ENCODE data around the gene HFE. TPM values are rescaled to one million over a fixed set of nuclear protein-coding genes. Genes with fewer than 3 reads are reported as not detected.
A peak's percentile ranks its signal among the peaks of the same experiment; 100 is the strongest.

The HFE gene
- total and polyA plus RNA-seq, 5 donors: 4.3 to 13.2 (median 7.4) TPM

DNA sequence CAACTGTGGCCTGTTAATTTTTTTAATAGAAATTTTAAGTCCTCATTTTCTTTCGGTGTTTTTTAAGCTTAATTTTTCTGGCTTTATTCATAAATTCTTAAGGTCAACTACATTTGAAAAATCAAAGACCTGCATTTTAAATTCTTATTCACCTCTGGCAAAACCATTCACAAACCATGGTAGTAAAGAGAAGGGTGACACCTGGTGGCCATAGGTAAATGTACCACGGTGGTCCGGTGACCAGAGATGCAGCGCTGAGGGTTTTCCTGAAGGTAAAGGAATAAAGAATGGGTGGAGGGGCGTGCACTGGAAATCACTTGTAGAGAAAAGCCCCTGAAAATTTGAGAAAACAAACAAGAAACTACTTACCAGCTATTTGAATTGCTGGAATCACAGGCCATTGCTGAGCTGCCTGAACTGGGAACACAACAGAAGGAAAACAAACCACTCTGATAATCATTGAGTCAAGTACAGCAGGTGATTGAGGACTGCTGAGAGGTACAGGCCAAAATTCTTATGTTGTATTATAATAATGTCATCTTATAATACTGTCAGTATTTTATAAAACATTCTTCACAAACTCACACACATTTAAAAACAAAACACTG, 10.1 kb downstream of the HFE start:
- intact Hi-C loops (cut with DNase I): loop anchor here (2.0 kb wide), 2 partner anchors 31 to 33 kb away; no protein-coding TSS in a partner anchor
- peak; percentile 76 to 79 for ATAC-seq
- H3K9me3 ChIP-seq (ENCODE audit: control insufficient read depth, low read length): no peaks in the 10 kb centered on the region
- no peak overlapping the region for H3K27ac ChIP-seq (ENCODE audit: low read length)
- 3% methylated on average over 5 of the region's 5 CpGs for WGBS
- no peaks in the 10 kb centered on the region for H3K4me1 ChIP-seq (ENCODE audit: control insufficient read depth, insufficient read depth, low read length)
- no peaks in the 10 kb centered on the region for H3K27me3 ChIP-seq (ENCODE audit: control insufficient read depth, insufficient read depth)
- no peak overlapping the region for H3K4me3 ChIP-seq (ENCODE audit: low read length)
- DNase-seq: peak in 2 of 3 donors; percentile 33 to 73

DNA sequence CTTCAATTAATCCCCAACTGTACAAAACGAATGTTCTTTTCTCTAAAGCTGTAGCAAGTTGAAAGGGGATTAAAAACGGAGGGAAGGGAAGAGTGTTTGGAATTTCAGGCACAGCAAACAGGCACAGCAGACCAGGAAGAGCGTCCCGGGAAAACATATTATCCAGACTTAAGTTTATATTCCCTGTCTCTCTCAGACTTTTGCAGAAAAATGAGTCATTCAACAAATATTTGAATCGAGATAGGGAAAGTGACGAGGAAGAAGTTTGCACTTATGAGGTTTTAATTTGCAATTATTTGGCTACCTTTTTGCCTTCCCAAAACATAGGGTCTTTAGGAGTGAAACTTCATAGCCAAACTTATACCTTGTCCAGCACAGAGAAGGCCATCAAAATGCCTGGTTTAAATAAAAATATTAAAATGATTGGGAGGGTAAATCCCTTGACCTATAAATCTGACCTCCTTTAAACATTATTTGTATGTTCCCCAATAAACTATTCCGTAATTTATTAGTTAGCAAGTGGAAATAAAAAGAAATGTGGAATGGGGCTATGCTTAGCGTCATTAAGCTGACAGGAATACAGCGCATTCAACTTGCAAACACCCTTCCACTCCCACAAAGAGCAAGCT, 16.0 kb downstream of the HFE start:
- Histone ChIP-seq H3K4me1 (ENCODE audit: control insufficient read depth, insufficient read depth, low read length) (no peaks in the 10 kb centered on the region), H3K9me3 (ENCODE audit: control insufficient read depth, low read length) (no peaks in the 10 kb centered on the region), H3K4me3 (ENCODE audit: low read length) (peak overlapping the region; percentile 63), H3K27me3 (ENCODE audit: control insufficient read depth, insufficient read depth) (no peaks in the 10 kb centered on the region), H3K27ac (ENCODE audit: low read length) (peak overlapping the region; percentile 52)
- intact Hi-C loops (cut with DNase I): no loop called here
- 17% methylated on average over 9 of the region's 9 CpGs for WGBS
- DNase-seq (no peak), ATAC-seq (peak; percentile 98)

DNA sequence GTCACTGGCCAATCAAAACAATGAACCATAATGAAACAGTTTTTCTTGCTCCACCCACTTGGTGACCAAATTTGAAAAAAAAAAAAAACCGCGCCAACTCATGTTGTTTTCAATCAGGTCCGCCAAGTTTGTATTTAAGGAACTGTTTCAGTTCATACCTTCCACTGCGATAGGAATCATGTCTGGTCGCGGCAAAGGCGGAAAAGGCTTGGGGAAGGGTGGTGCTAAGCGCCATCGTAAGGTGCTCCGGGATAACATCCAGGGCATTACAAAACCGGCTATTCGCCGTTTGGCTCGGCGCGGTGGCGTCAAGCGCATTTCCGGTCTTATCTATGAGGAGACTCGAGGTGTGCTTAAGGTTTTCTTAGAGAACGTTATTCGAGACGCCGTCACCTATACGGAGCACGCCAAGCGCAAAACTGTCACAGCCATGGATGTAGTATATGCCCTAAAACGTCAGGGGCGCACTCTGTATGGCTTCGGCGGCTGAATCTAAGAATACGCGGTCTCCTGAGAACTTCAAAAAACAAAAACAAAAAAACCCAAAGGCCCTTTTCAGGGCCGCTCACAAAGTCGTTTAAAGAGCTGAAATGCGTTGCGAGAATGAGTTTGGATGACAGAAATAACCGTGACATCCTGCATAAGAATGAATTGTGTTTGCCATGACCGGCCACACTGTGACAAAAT, 16.7 kb downstream of the HFE start:
- Histone ChIP-seq H3K4me3 (ENCODE audit: low read length) (peak overlapping the region; percentile 63), H3K9me3 (ENCODE audit: control insufficient read depth, low read length) (no peaks in the 10 kb centered on the region), H3K27me3 (ENCODE audit: control insufficient read depth, insufficient read depth) (no peaks in the 10 kb centered on the region), H3K27ac (ENCODE audit: low read length) (peak overlapping the region; percentile 100), H3K4me1 (ENCODE audit: control insufficient read depth, insufficient read depth, low read length) (no peaks in the 10 kb centered on the region)
- under 1% methylated on average over 39 of the region's 39 CpGs for WGBS
- peak; percentile 87 to 92 (median 91) for DNase-seq
- intact Hi-C loops (cut with DNase I): loop anchor here in 1 of 4 donors (2.0 kb wide), 1 partner anchor 19 kb away; a partner anchor contains a TSS
- peak; percentile 95 to 96 for ATAC-seq

DNA sequence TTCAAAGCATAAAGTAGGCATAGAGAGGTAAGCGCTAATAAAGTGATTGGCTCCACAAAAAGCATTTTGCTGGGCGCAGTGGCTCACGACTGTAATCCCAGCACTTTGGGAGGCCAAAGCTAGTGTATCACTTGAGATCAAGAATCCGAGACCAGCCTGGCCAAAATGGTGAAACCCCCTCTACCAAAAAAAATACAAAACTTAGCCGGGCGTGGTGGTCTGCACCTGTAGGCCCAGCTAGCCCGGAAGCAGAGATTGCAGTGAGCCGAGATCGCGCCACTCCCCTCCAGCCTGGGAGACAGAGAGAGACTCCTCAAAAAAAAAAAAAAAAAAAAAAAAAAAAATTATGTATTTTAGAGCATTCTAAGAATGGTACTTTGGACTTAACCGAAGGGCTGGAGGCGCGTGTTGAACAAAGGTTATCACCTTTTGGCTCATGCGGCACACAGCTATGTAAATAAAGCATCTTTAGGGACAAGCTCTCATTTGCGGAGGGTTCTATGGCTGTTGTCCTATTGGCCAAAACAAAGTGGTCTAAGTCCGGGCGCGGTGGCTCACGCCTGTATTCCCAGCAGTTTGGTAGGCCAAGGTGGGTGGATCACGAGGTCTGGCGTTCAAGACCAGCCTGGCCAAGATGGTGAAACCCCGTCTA, 17.4 kb downstream of the HFE start:
- Histone ChIP-seq H3K4me1 (ENCODE audit: control insufficient read depth, insufficient read depth, low read length) (no peaks in the 10 kb centered on the region), H3K9me3 (ENCODE audit: control insufficient read depth, low read length) (no peaks in the 10 kb centered on the region), H3K4me3 (ENCODE audit: low read length) (peak overlapping the region; percentile 63), H3K27ac (ENCODE audit: low read length) (peak overlapping the region; percentile 100), H3K27me3 (ENCODE audit: control insufficient read depth, insufficient read depth) (no peaks in the 10 kb centered on the region)
- peak; percentile 2 to 13 for ATAC-seq
- intact Hi-C loops (cut with DNase I): loop anchor here in 1 of 4 donors (2.0 kb wide), 1 partner anchor 18 kb away; a partner anchor contains a TSS
- 41% methylated on average over 22 of the region's 22 CpGs for WGBS
- DNase-seq: peak in 1 of 3 donors; percentile 17

DNA sequence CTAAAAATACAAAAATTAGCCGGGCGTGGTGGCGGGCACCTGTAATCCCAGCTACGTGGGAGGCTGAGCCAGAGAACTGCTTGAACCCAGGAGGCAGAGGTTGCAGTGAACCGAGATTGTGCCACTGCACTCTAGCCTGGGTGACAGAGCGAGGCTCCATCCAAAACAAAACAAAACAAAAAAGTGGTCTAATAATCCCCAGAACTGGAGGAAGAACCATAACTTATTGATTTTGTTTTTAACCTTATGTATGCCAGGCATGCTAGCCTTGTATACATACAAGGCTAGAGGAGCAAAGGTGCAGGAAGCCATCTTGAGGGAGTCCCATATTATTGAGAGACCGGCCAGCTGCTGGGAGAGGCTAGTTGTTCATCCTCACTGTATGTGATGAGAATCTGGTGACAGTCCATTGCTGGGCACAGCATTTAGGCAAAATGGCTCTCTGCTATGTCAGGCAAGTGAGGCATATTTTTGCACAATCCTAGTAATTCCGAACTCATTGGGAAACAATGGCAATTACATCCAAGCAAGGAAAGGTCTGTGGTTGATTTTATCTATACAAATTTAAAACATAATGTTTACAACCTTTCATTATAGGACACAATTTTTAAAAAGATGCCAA, 18.0 kb downstream of the HFE start:
- Histone ChIP-seq H3K4me3 (ENCODE audit: low read length) (no peak overlapping the region), H3K9me3 (ENCODE audit: control insufficient read depth, low read length) (no peaks in the 10 kb centered on the region), H3K27ac (ENCODE audit: low read length) (no peak overlapping the region), H3K27me3 (ENCODE audit: control insufficient read depth, insufficient read depth) (no peaks in the 10 kb centered on the region), H3K4me1 (ENCODE audit: control insufficient read depth, insufficient read depth, low read length) (no peaks in the 10 kb centered on the region)
- 87% methylated on average over 8 of the region's 8 CpGs for WGBS
- intact Hi-C loops (cut with DNase I): loop anchor here in 1 of 4 donors (2.0 kb wide), 1 partner anchor 18 kb away; a partner anchor contains a TSS
- DNase-seq: no peak
- no peak for ATAC-seq

DNA sequence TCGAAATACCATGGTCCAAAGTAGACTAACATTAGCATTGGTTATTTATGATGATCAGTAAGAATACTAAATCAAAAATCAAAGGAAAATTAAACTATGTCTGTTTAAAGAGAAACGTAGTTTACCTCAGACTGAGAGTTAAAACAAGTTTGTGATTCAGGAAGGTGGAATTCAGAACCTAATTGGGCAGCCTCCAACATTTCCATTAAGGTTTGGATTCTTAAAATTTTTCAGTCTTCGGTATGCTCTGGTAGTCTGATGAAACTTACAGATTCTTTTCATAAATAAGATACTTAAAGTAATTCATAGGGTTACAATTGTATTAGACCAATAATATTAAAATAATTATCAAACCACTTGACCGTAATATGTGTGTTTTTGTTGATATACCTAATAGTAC, 18.6 kb downstream of the HFE start:
- intact Hi-C loops (cut with DNase I): loop anchor here in 1 of 4 donors (2.0 kb wide), 1 partner anchor 17 kb away; a partner anchor contains a TSS
- 92% methylated on average over 4 of the region's 4 CpGs for WGBS
- ATAC-seq (no peak), DNase-seq (no peak)
- Histone ChIP-seq H3K4me3 (ENCODE audit: low read length) (no peak overlapping the region), H3K27me3 (ENCODE audit: control insufficient read depth, insufficient read depth) (no peaks in the 10 kb centered on the region), H3K4me1 (ENCODE audit: control insufficient read depth, insufficient read depth, low read length) (no peaks in the 10 kb centered on the region), H3K9me3 (ENCODE audit: control insufficient read depth, low read length) (no peaks in the 10 kb centered on the region), H3K27ac (ENCODE audit: low read length) (no peak overlapping the region)

DNA sequence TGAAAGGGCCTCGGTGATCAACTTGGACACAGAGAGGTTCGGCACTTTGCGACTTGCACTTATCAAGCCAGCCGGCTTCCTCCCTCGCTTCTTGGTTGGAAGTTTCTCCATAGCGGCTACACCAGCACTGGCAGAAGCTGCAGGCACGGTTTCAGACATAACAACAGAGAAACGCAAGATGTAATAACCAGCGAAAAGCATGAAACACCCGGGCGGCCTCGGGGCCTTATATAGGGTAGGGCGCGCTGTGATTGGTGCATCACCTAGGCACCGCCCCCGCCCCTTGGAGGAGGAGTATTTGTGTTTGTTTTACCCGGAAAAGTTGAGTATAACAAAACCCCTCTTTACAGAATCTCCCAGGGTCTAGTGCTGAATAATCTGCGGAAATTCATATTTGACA, 20.7 kb downstream of the HFE start:
- intact Hi-C loops (cut with DNase I): no loop called here
- H3K27me3 ChIP-seq (ENCODE audit: control insufficient read depth, insufficient read depth): no peaks in the 10 kb centered on the region
- H3K27ac ChIP-seq (ENCODE audit: low read length): no peak overlapping the region
- DNase-seq (peak in 1 of 3 donors; percentile 40), ATAC-seq (no peak)
- 96% methylated on average over 18 of the region's 18 CpGs for WGBS
- H3K4me1 ChIP-seq (ENCODE audit: control insufficient read depth, insufficient read depth, low read length): no peaks in the 10 kb centered on the region
- H3K9me3 ChIP-seq (ENCODE audit: control insufficient read depth, low read length): no peaks in the 10 kb centered on the region
- H3K4me3 ChIP-seq (ENCODE audit: low read length): no peak overlapping the region

DNA sequence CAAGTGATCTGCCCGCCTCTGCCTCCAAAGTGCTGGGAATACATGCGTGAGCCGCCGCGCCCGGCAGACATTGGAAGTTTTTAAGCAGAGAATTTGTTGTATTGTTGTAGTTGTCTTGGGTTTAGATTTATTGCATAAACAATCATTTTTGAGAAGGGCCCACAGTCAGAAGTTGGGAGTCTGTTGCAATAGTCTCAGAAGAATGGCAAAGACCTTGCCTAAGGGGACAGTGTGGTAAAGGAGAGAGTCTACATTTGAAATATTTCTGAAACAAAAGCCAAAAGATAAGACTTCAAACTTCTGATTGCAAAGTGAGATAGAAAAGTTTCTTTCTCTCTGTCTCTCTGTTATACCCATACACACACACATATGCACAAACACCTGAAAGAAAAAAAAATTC, 22.5 kb downstream of the HFE start:
- ATAC-seq: no peak
- intact Hi-C loops (cut with DNase I): no loop called here

DNA sequence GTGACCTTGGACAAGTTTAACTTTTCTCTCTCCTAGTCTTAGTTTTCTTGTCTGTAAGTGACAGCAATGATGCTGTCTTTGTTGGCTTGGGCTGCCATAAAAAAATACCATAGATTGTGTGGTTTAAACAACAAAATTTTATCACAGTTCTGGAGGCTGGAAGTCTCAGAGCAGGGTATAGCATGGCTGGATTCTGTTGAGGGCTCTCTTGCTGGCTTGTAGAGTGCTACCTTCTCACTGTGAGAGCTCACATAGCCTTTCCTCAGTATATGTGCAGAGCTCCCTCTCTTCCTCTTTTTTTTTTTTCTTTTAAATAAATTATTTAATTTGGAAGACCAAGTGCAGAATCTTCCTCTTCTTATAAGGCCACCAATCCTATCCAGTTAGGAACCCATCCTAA, 26.3 kb downstream of the HFE start:
- Histone ChIP-seq H3K4me1 (ENCODE audit: control insufficient read depth, insufficient read depth, low read length) (no peaks in the 10 kb centered on the region), H3K27ac (ENCODE audit: low read length) (no peak overlapping the region), H3K27me3 (ENCODE audit: control insufficient read depth, insufficient read depth) (no peaks in the 10 kb centered on the region), H3K9me3 (ENCODE audit: control insufficient read depth, low read length) (no peaks in the 10 kb centered on the region), H3K4me3 (ENCODE audit: low read length) (no peak overlapping the region)
- no peak for ATAC-seq
- no peak for DNase-seq
- intact Hi-C loops (cut with DNase I): no loop called here

More for the DNA sequence above, 22.5 kb downstream of the HFE start:
- Histone ChIP-seq H3K4me3 (ENCODE audit: low read length) (no peak overlapping the region), H3K4me1 (ENCODE audit: control insufficient read depth, insufficient read depth, low read length) (no peaks in the 10 kb centered on the region), H3K9me3 (ENCODE audit: control insufficient read depth, low read length) (no peaks in the 10 kb centered on the region), H3K27me3 (ENCODE audit: control insufficient read depth, insufficient read depth) (no peaks in the 10 kb centered on the region), H3K27ac (ENCODE audit: low read length) (no peak overlapping the region)
- 97% methylated on average over 6 of the region's 6 CpGs for WGBS
- DNase-seq: no peak

DNA sequence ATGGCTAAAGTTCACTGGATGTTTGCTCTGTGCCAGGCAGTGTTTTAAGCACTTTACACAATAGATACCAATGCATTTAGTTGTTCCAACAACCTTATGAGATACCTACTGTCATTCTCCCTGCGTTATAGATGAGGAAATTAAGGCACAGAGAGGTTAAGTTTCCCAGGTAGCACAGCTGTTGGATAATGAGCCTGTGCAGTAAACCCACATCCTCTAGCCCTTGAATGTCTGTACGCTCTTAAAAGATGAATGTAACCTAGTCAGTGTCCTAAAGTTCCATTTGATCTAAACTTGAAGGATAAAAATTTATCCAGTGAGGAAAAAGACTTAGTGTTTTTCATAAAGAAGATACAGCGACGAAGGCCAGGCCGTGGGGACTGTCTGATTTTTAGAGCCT, 28.0 kb downstream of the HFE start:
- DNase-seq (no peak), ATAC-seq (no peak)
- WGBS: 91% methylated on average over 5 of the region's 5 CpGs
- H3K9me3 ChIP-seq (ENCODE audit: control insufficient read depth, low read length): no peaks in the 10 kb centered on the region
- no peaks in the 10 kb centered on the region for H3K4me1 ChIP-seq (ENCODE audit: control insufficient read depth, insufficient read depth, low read length)
- intact Hi-C loops (cut with DNase I): no loop called here
- H3K27ac ChIP-seq (ENCODE audit: low read length): no peak overlapping the region
- no peak overlapping the region for H3K4me3 ChIP-seq (ENCODE audit: low read length)
- no peaks in the 10 kb centered on the region for H3K27me3 ChIP-seq (ENCODE audit: control insufficient read depth, insufficient read depth)

Data from right cardiac atrium (tissue), 5 donors.